Thoracic aorta (tissue), 2 donors: ENCODE measurements around the gene PTPN1. TPM values are rescaled to one million over a fixed set of nuclear protein-coding genes. Genes with fewer than 3 reads are reported as not detected.

Experiments
- ATAC-seq: fragments of 150-250 bp; one replicate; pipeline ENCODE4 v1.8.0; 2017; ENCODE audit warnings: low read depth; ENCODE audit not compliant: insufficient number of reproducible peaks, low FRiP score
- DNase-seq: peaks from one replicate; pipeline ENCODE4 v3.0.0-alpha.2; 2020; ENCODE audit warnings: low spot score
- H3K27ac ChIP-seq, 2 donors: fragments of 200-600 bp; sonication (generic); 1 replicate in 1 of 2; 2 replicates in 1 of 2; pipeline ENCODE4 v1.5.1; 2016; ENCODE audit warnings: mild to moderate bottlenecking in 2 of 2, moderate library complexity in 2 of 2
- H3K27me3 ChIP-seq: fragments of 200-600 bp; sonication (generic); replicated peaks from 2 replicates; pipeline ENCODE4 v1.6.0; 2016; ENCODE audit warnings: mild to moderate bottlenecking; ENCODE audit not compliant: insufficient read depth
- H3K36me3 ChIP-seq: fragments of 200-600 bp; sonication (generic); one replicate; pipeline ENCODE4 v1.5.1; 2016
- H3K4me1 ChIP-seq, 2 donors: fragments of 200-600 bp; sonication (generic); 1 replicate in 1 of 2; 2 replicates in 1 of 2; pipeline versions ENCODE4 v1.5.1 to v1.6.0; 2016; ENCODE audit warnings: low read depth in 2 of 2, mild to moderate bottlenecking in 1 of 2; ENCODE audit not compliant: control insufficient read depth in 1 of 2
- H3K4me3 ChIP-seq: fragments of 200-600 bp; sonication (generic); 2 replicates; pipeline ENCODE4 v1.5.1; 2016; ENCODE audit warnings: mild to moderate bottlenecking
- H3K9me3 ChIP-seq: fragments of 200-600 bp; sonication (generic); 2 replicates; pipeline ENCODE4 v1.5.1; 2016
- total RNA-seq, 2 donors: library from RNA; depleted of rRNA; stranded (reverse); fragments of >200 nt; gene quantifications; one replicate each; pipeline versions ENCODE4 v1.1.0 to v1.2.3, GENCODE V29; 2016
- TF ChIP-seq, protein P1 (sequence below): fragments of 200-600 bp; sonication (generic); IDR thresholded peaks from one replicate; pipeline ENCODE4 v1.5.1; 2019; ENCODE audit warnings: antibody characterized with exemption

Gene PTPN1
- total RNA-seq, 2 donors from 2014 or later: 32.5 to 68.9 TPM

DNA sequence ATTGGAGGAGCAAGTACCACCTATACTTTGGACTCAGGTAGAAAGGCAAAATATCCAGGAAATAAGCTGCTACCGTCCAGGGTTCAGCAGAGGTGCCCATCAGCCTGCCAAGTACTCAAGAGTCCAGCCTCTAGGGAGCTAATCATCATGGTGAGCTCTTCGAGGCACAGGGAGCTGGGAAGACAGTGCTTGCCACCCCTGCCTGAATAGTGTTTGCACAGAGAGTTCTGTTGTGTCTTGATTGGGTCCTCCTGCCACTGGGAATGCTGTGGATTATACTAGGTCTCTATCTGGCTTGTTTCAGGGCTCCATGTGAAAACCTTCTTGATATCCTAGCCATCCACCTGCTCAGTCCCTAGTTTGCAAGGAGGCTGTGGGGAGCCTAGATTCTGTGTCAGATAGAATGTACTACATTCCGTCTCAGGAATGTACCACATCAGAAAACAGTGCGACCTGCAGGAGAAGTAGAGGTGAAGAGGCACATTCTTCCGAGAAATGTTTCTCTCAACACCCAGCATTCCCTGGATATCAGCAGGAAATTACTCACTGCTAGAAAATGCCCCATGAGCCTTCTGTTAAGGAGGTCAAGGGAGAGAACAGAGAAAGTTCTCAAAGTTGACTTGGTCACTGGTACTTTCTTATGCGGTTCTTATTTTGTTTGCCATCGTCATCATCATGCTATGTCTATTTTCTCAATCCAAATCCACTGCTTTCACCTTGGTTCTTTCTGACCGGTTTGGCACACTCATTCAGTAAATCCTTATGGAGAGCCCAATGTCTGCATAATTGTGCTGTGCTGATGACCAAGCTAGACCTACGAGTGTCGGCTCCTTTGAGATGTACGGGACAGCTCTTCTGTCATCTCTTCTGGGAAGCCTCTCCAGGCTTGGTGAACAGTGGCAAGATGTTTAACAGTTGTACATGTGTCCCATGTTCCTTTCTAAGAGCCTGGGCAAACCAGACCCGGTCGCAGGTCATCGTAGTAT, 30.7 kb downstream of the PTPN1 start:
- ATAC-seq (peak; percentile 95), DNase-seq (peak; percentile 21)
- Histone ChIP-seq H3K36me3 (no peaks in the 10 kb centered on the region), H3K27ac (peak overlapping the region; percentile 88 to 93), H3K9me3 (no peaks in the 10 kb centered on the region), H3K4me3 (peak overlapping the region; percentile 45), H3K4me1 (peaks cover 37 to 62% of the 10 kb centered on the region in 2 donors), H3K27me3 (no peaks in the 10 kb centered on the region)
- TF ChIP-seq, protein P1, sequence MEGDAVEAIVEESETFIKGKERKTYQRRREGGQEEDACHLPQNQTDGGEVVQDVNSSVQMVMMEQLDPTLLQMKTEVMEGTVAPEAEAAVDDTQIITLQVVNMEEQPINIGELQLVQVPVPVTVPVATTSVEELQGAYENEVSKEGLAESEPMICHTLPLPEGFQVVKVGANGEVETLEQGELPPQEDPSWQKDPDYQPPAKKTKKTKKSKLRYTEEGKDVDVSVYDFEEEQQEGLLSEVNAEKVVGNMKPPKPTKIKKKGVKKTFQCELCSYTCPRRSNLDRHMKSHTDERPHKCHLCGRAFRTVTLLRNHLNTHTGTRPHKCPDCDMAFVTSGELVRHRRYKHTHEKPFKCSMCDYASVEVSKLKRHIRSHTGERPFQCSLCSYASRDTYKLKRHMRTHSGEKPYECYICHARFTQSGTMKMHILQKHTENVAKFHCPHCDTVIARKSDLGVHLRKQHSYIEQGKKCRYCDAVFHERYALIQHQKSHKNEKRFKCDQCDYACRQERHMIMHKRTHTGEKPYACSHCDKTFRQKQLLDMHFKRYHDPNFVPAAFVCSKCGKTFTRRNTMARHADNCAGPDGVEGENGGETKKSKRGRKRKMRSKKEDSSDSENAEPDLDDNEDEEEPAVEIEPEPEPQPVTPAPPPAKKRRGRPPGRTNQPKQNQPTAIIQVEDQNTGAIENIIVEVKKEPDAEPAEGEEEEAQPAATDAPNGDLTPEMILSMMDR: no peak

DNA sequence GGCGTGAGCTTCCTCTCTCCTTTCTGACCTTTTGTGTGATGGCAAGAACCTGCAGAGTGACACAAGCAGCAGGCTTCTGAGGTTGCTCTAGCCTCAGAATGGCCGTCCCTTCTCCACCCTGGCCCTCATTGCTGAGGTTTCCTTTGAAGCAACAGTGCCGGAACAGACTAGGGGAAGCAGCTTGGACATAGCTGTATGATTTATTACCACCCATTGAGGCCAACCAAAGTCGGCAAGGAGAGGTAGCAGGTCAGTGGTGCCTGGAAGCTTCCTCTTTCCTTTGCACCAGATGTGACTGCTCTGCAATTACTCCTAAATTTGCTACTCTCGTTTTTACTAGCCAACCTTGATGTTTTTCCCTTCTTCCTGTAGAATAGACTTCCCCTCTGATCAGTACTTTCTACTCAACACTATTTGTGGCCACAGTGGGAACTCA, 31.4 kb downstream of the PTPN1 start:
- H3K4me1 ChIP-seq: peaks cover 33 to 64% of the 10 kb centered on the region in 2 donors
- H3K27me3 ChIP-seq: no peaks in the 10 kb centered on the region
- peak overlapping the region; percentile 45 for H3K4me3 ChIP-seq
- DNase-seq: no peak
- peak; percentile 24 for ATAC-seq
- H3K9me3 ChIP-seq: no peaks in the 10 kb centered on the region
- H3K36me3 ChIP-seq: no peaks in the 10 kb centered on the region
- peak overlapping the region; percentile 88 to 93 for H3K27ac ChIP-seq
- TF ChIP-seq, protein P1: no peak

DNA sequence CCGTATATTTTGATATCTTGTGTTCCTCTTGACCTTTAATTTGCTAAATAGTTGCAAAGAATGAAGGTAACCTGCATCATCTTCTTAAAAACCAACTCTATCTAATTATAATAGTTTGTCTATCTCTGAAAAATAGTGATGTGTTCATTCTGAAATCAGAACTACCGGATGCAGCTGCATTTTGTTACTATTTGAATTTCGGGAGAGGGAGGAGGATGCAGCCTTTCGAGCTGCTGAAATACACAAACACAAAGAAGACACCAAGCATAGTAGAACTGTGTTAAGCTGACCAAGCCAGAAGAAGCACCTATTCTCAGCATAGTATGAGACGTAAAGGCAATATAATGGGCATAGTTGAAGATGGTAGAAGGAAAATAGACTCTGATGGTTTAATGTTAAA, 33.1 kb downstream of the PTPN1 start:
- ATAC-seq (no peak), DNase-seq (no peak)
- TF ChIP-seq, protein P1: no peak
- Histone ChIP-seq H3K36me3 (no peaks in the 10 kb centered on the region), H3K27ac (peak overlapping the region; percentile 29 to 93), H3K27me3 (no peaks in the 10 kb centered on the region), H3K4me3 (no peak overlapping the region), H3K9me3 (no peaks in the 10 kb centered on the region), H3K4me1 (peaks cover 29 to 71% of the 10 kb centered on the region in 2 donors)

DNA sequence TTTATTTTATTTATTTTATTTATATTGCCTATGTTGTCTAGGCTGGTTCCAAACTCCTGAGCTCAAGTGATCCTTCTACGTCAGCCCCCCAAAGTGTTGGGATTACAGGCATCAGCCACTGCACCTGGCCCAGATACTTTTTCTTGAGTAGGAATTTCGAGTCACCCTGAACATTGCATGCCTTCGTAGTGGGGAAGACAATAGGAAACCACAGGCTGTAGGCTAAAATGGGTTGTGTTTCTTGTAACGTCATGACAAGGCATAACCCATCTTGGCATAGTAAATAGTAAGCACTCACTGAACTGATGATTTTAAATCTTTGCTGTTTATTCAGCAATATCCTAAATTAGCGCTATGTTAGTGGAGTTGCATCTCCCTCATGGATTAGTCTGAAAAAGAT, 34.9 kb downstream of the PTPN1 start:
- Histone ChIP-seq H3K36me3 (no peaks in the 10 kb centered on the region), H3K4me3 (no peak overlapping the region), H3K27ac (no peak overlapping the region), H3K4me1 (peaks cover 25 to 62% of the 10 kb centered on the region in 2 donors), H3K9me3 (no peaks in the 10 kb centered on the region), H3K27me3 (no peaks in the 10 kb centered on the region)
- no peak for DNase-seq
- no peak for ATAC-seq
- TF ChIP-seq, protein P1: no peak

DNA sequence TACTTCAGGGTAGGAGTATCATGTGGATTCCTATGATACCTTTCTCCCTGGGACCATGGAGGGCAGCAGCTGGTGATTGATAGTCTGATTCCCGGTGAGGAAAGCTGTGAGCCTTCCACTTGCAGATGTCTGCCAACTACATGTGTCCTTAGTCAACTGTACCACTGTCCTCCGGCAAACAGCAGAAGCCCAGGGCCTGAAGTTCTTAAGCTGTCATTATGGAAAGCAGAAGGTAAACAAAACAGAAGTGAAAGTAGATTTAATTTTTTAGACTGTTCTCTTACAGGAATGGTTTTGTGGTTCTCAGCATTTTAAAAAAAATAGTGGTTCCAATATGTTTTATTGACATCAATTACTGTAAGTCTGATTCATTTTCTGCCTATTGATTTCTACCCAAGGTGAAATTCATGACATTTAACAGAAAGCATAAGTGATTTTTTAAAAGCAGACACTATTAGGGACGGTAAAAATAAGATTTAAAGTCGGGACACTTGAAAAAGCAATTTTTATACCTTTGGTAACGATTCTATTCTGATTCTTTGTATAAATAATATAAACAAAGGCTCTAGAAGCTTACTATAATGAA, 36.6 kb downstream of the PTPN1 start:
- no peak overlapping the region for H3K4me3 ChIP-seq
- TF ChIP-seq, protein P1: no peak
- peak overlapping the region in 1 of 2 donors; percentile 17 for H3K27ac ChIP-seq
- H3K9me3 ChIP-seq: no peaks in the 10 kb centered on the region
- no peaks in the 10 kb centered on the region for H3K36me3 ChIP-seq
- ATAC-seq (no peak), DNase-seq (no peak)
- no peaks in the 10 kb centered on the region for H3K27me3 ChIP-seq
- peaks cover 12 to 55% of the 10 kb centered on the region in 2 donors for H3K4me1 ChIP-seq
